ENCODE data around the gene CDH26. TPM values are rescaled to one million over a fixed set of nuclear protein-coding genes. Genes with fewer than 3 reads are reported as not detected.

Gene CDH26
- total and polyA plus RNA-seq, 2 donors from 2014 or later: 0.47 to 2.4 TPM

- Histone ChIP-seq H3K27ac (ENCODE audit: low read depth in 2 of 2, low read length in 2 of 2) (no peak overlapping the region), H3K9ac (ENCODE audit: low read length in 3 of 3) (no peak overlapping the region), H3K36me3 (ENCODE audit: control insufficient read depth in 2 of 3, insufficient read depth in 3 of 3, low read length in 3 of 3) (peaks cover 0 to 2% (median 0%) of the 10 kb centered on the region in 3 donors), H3K9me3 (ENCODE audit: control insufficient read depth in 2 of 3, insufficient read depth in 1 of 3, low read length in 3 of 3) (no peaks in the 10 kb centered on the region), H3K4me1 (ENCODE audit: control insufficient read depth in 2 of 3, insufficient read depth in 2 of 3, low read depth in 1 of 3, low read length in 3 of 3) (peaks cover 0 to 5% (median 0%) of the 10 kb centered on the region in 3 donors), H3K4me3 (ENCODE audit: low read length in 3 of 3) (no peak overlapping the region), H3K27me3 (ENCODE audit: control insufficient read depth, insufficient read depth, low read length) (no peaks in the 10 kb centered on the region)
- TF ChIP-seq, protein P1, sequence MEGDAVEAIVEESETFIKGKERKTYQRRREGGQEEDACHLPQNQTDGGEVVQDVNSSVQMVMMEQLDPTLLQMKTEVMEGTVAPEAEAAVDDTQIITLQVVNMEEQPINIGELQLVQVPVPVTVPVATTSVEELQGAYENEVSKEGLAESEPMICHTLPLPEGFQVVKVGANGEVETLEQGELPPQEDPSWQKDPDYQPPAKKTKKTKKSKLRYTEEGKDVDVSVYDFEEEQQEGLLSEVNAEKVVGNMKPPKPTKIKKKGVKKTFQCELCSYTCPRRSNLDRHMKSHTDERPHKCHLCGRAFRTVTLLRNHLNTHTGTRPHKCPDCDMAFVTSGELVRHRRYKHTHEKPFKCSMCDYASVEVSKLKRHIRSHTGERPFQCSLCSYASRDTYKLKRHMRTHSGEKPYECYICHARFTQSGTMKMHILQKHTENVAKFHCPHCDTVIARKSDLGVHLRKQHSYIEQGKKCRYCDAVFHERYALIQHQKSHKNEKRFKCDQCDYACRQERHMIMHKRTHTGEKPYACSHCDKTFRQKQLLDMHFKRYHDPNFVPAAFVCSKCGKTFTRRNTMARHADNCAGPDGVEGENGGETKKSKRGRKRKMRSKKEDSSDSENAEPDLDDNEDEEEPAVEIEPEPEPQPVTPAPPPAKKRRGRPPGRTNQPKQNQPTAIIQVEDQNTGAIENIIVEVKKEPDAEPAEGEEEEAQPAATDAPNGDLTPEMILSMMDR (IDR thresholded peaks at IDR 0.05; ENCODE audit: borderline replicate concordance, extremely low read depth, insufficient read depth): no peak
- DNase-seq (peak in 2 of 5 donors; percentile 68 to 85), FAIRE-seq (no peak)
- intact Hi-C loops (cut with DNase I): no loop called here
Observed at GRCh38 chr20:59997896-59998295, 39.7 kb downstream of the CDH26 start.

- Histone ChIP-seq H3K4me1 (ENCODE audit: control insufficient read depth in 2 of 3, insufficient read depth in 2 of 3, low read depth in 1 of 3, low read length in 3 of 3) (peaks cover 0 to 5% (median 0%) of the 10 kb centered on the region in 3 donors), H3K4me3 (ENCODE audit: low read length in 3 of 3) (no peak overlapping the region), H3K27ac (ENCODE audit: low read depth in 2 of 2, low read length in 2 of 2) (no peak overlapping the region), H3K9me3 (ENCODE audit: control insufficient read depth in 2 of 3, insufficient read depth in 1 of 3, low read length in 3 of 3) (no peaks in the 10 kb centered on the region), H3K27me3 (ENCODE audit: control insufficient read depth, insufficient read depth, low read length) (no peaks in the 10 kb centered on the region), H3K36me3 (ENCODE audit: control insufficient read depth in 2 of 3, insufficient read depth in 3 of 3, low read length in 3 of 3) (peaks cover 0 to 2% (median 0%) of the 10 kb centered on the region in 3 donors), H3K9ac (ENCODE audit: low read length in 3 of 3) (no peak overlapping the region)
- DNase-seq: peak in 2 of 5 donors; percentile 36 to 37
- TF ChIP-seq, protein P1 (IDR thresholded peaks at IDR 0.05; ENCODE audit: borderline replicate concordance, extremely low read depth, insufficient read depth): no peak
- intact Hi-C loops (cut with DNase I): no loop called here
- no peak for FAIRE-seq
Observed at GRCh38 chr20:59999502-59999901, 41.3 kb downstream of the CDH26 start.

GRCh38 chr20:60000271-60001042 is 42.2 kb downstream of the CDH26 start:
- TF ChIP-seq, protein P1 (IDR thresholded peaks at IDR 0.05; ENCODE audit: borderline replicate concordance, extremely low read depth, insufficient read depth): no peak
- Histone ChIP-seq H3K9ac (ENCODE audit: low read length in 3 of 3) (no peak overlapping the region), H3K36me3 (ENCODE audit: control insufficient read depth in 2 of 3, insufficient read depth in 3 of 3, low read length in 3 of 3) (peaks cover 0 to 2% (median 0%) of the 10 kb centered on the region in 3 donors), H3K4me3 (ENCODE audit: low read length in 3 of 3) (no peak overlapping the region), H3K9me3 (ENCODE audit: control insufficient read depth in 2 of 3, insufficient read depth in 1 of 3, low read length in 3 of 3) (no peaks in the 10 kb centered on the region), H3K27ac (ENCODE audit: low read depth in 2 of 2, low read length in 2 of 2) (no peak overlapping the region), H3K4me1 (ENCODE audit: control insufficient read depth in 2 of 3, insufficient read depth in 2 of 3, low read depth in 1 of 3, low read length in 3 of 3) (peaks cover 0 to 5% (median 0%) of the 10 kb centered on the region in 3 donors), H3K27me3 (ENCODE audit: control insufficient read depth, insufficient read depth, low read length) (no peaks in the 10 kb centered on the region)
- peak in 2 of 5 donors; percentile 74 to 83 for DNase-seq
- intact Hi-C loops (cut with DNase I): no loop called here
- no peak for FAIRE-seq

Measured in kidney (tissue), 14 donors.